Measurements from ENCODE around the gene PLCH2. TPM values are rescaled to one million over a fixed set of nuclear protein-coding genes. Genes with fewer than 3 reads are reported as not detected.

Gene PLCH2
- total and polyA plus RNA-seq, 4 donors = 0.33 to 1.3 (median 1.0) TPM; not detected in 1

GRCh38 chr1:2529784-2530512 lies 53.9 kb downstream of the PLCH2 start, which contains the start of gene HES5:
HES5 (minus strand) TSS chr1:2530263; CDS start chr1:2530164, 99 bp downstream.
- peak within 1 kb of the TSS; percentile 87 to 95 for H3K27ac ChIP-seq (ENCODE audit: low read depth in 1 of 2, low read length in 2 of 2)
- no peaks in the 10 kb centered on the region for H3K27me3 ChIP-seq (ENCODE audit: control insufficient read depth in 4 of 4, insufficient read depth in 4 of 4, low read length in 3 of 4)
- H3K9ac ChIP-seq (ENCODE audit: low read depth in 1 of 2, low read length in 2 of 2) = no peak within 1 kb of the TSS
- TF ChIP-seq REST (IDR thresholded peaks at IDR 0.05) (no peak), JUND (IDR thresholded peaks at IDR 0.05) (no peak), ATF3 (IDR thresholded peaks at IDR 0.05) (no peak), HNF4G (IDR thresholded peaks at IDR 0.05) (no peak), MAX (IDR thresholded peaks at IDR 0.05) (no peak), CTCF (IDR thresholded peaks at IDR 0.05; ENCODE audit: low read depth, low read length, missing input control) (no peak), FOXA1 (IDR thresholded peaks at IDR 0.05) (no peak), SP1 (IDR thresholded peaks at IDR 0.05) (no peak), RXRA (IDR thresholded peaks at IDR 0.05) (no peak), TAF1 (conservative IDR thresholded peaks at IDR 0.05) (no peak), YY1 (IDR thresholded peaks at IDR 0.05) (no peak)
- no peaks in the 10 kb centered on the region for H3K36me3 ChIP-seq (ENCODE audit: control insufficient read depth in 4 of 4, insufficient read depth in 3 of 4, low read depth in 1 of 4, low read length in 3 of 4)
- H3K4me3 ChIP-seq (ENCODE audit: low read depth in 1 of 3, low read length in 3 of 3) = peak within 1 kb of the TSS; percentile 21 to 51 (median 35)
- WGBS = 3% methylated on average over 91 of the region's 91 CpGs
- H3K9me3 ChIP-seq (ENCODE audit: control insufficient read depth in 4 of 4, low read length in 3 of 4) = no peaks in the 10 kb centered on the region
- H3K4me1 ChIP-seq (ENCODE audit: control insufficient read depth in 4 of 4, insufficient read depth in 4 of 4, low read length in 3 of 4) = peaks cover 32 to 53% (median 44%) of the 10 kb centered on the region in 4 donors
- no peak for DNase-seq (ENCODE audit: low spot score)

GRCh38 chr1:2530513-2531361 lies 54.6 kb downstream of the PLCH2 start:
- H3K9me3 ChIP-seq (ENCODE audit: control insufficient read depth in 4 of 4, low read length in 3 of 4) = no peaks in the 10 kb centered on the region
- H3K27ac ChIP-seq (ENCODE audit: low read depth in 1 of 2, low read length in 2 of 2) = no peak overlapping the region
- H3K4me3 ChIP-seq (ENCODE audit: low read depth in 1 of 3, low read length in 3 of 3) = peak overlapping the region in 1 of 3 donors; percentile 35
- no peaks in the 10 kb centered on the region for H3K27me3 ChIP-seq (ENCODE audit: control insufficient read depth in 4 of 4, insufficient read depth in 4 of 4, low read length in 3 of 4)
- no peaks in the 10 kb centered on the region for H3K36me3 ChIP-seq (ENCODE audit: control insufficient read depth in 4 of 4, insufficient read depth in 3 of 4, low read depth in 1 of 4, low read length in 3 of 4)
- no peak for DNase-seq (ENCODE audit: low spot score)
- WGBS = 18% methylated on average over 30 of the region's 30 CpGs
- H3K9ac ChIP-seq (ENCODE audit: low read depth in 1 of 2, low read length in 2 of 2) = no peak overlapping the region
- TF ChIP-seq RAD21 (IDR thresholded peaks at IDR 0.05) (peak in 1 of 2 donors; percentile 56), ATF3 (IDR thresholded peaks at IDR 0.05) (no peak)
- H3K4me1 ChIP-seq (ENCODE audit: control insufficient read depth in 4 of 4, insufficient read depth in 4 of 4, low read length in 3 of 4) = peaks cover 27 to 52% (median 39%) of the 10 kb centered on the region in 4 donors

All from liver (tissue), 9 donors.